HG03342 (cell line): Measurements from ENCODE around the gene SUMO4.
"Not testable (repeated sequence)": the region's sequence is repeated elsewhere in the genome, so short reads cannot be mapped to it uniquely, and the experiment has no call there.

ENCODE experiments used
- ATAC-seq: cut with Tn5 transposase; IDR thresholded peaks from one replicate; pipeline ENCODE4 v1.9.1; 2021; ENCODE audit warnings: mild to moderate bottlenecking, moderate library complexity; ENCODE audit not compliant: unreplicated experiment

The SUMO4 gene

GRCh38 chr6:149431905-149432775 is 32.1 kb downstream of the SUMO4 start:
- peak; percentile 91 for ATAC-seq

- ATAC-seq: no peak
Measured at GRCh38 chr6:149433405-149433804, 33.3 kb downstream of the SUMO4 start.

- ATAC-seq: no peak
Measured at GRCh38 chr6:149433881-149434280, 33.8 kb downstream of the SUMO4 start.

- no peak for ATAC-seq
Measured at GRCh38 chr6:149435919-149436586, 36.0 kb downstream of the SUMO4 start.

- ATAC-seq: no peak
Measured at GRCh38 chr6:149436647-149437046, 36.6 kb downstream of the SUMO4 start.

GRCh38 chr6:149437212-149437611 is 37.1 kb downstream of the SUMO4 start:
- no peak for ATAC-seq

GRCh38 chr6:149438855-149439254 is 38.8 kb downstream of the SUMO4 start:
- peak; percentile 59 for ATAC-seq

GRCh38 chr6:149439626-149440025 is 39.6 kb downstream of the SUMO4 start:
- ATAC-seq: no peak

GRCh38 chr6:149440735-149441671 is 40.9 kb downstream of the SUMO4 start:
- no peak for ATAC-seq

GRCh38 chr6:149441740-149442139 is 41.7 kb downstream of the SUMO4 start:
- no peak for ATAC-seq

- ATAC-seq: no peak
Measured at GRCh38 chr6:149443411-149444181, 43.5 kb downstream of the SUMO4 start.

- not testable (repeated sequence) for ATAC-seq
Measured at GRCh38 chr6:149444360-149445094, 44.5 kb downstream of the SUMO4 start.

- ATAC-seq: no peak
Measured at GRCh38 chr6:149445095-149445466, 45.0 kb downstream of the SUMO4 start.

GRCh38 chr6:149445573-149445972 is 45.5 kb downstream of the SUMO4 start:
- no peak for ATAC-seq

- no peak for ATAC-seq
Measured at GRCh38 chr6:149446791-149447376, 46.8 kb downstream of the SUMO4 start.

- no peak for ATAC-seq
Measured at GRCh38 chr6:149448821-149449453, 48.9 kb downstream of the SUMO4 start.

- no peak for ATAC-seq
Measured at GRCh38 chr6:149449831-149450678, 50.0 kb downstream of the SUMO4 start.
